Fibroblast of lung (primary cell): ENCODE results near the gene FAM149B1. TPM values are rescaled to one million over a fixed set of nuclear protein-coding genes. Genes with fewer than 3 reads are reported as not detected.

ENCODE experiments used
- DNase-seq, 2 donors: peaks; one replicate each; pipeline versions ENCODE4 v3.0.0 to v3.0.0-alpha.2; 2010; ENCODE audit warnings: low read depth in 2 of 2
- H2AFZ ChIP-seq: 2 replicates; pipeline ENCODE4 v1.5.1; 2012; ENCODE audit warnings: low read length, control low read depth, inconsistent platforms
- H3K27ac ChIP-seq: 2 replicates; pipeline ENCODE4 v1.5.1; 2011; ENCODE audit warnings: low read length, control low read depth; ENCODE audit not compliant: insufficient read depth
- H3K27me3 ChIP-seq: 2 replicates; pipeline ENCODE4 v1.5.1; 2011; ENCODE audit warnings: mild to moderate bottlenecking, low read length; ENCODE audit not compliant: control insufficient read depth, insufficient read depth
- H3K36me3 ChIP-seq: 2 replicates; pipeline ENCODE4 v1.5.1; 2011; ENCODE audit warnings: low read length; ENCODE audit not compliant: control insufficient read depth, insufficient read depth
- H3K4me1 ChIP-seq: 2 replicates; pipeline ENCODE4 v1.5.1; 2011; ENCODE audit warnings: low read length; ENCODE audit not compliant: control insufficient read depth, insufficient read depth; ENCODE audit errors: extremely low read depth
- H3K4me2 ChIP-seq: 2 replicates; pipeline ENCODE4 v1.5.1; 2011; ENCODE audit warnings: low read length, control low read depth; ENCODE audit not compliant: insufficient read depth; ENCODE audit errors: extremely low read depth
- H3K4me3 ChIP-seq, 4 experiments: fragments of 200-600 bp in 1 of 4; sonication (generic) in 1 of 4; replicated peaks in 1 of 4; 2 replicates each; pipeline ENCODE4 v1.5.1; 2011 to 2016; ENCODE audit warnings: low read length in 4 of 4, low read depth in 3 of 4, mild to moderate bottlenecking in 3 of 4, control low read depth in 2 of 4, inconsistent platforms in 1 of 4, mixed read lengths in 1 of 4; ENCODE audit not compliant: insufficient read depth in 1 of 4; ENCODE audit errors: control extremely low read depth in 1 of 4
- H3K79me2 ChIP-seq: 2 replicates; pipeline ENCODE4 v1.5.1; 2012; ENCODE audit warnings: mild to moderate bottlenecking, low read length, inconsistent platforms; ENCODE audit not compliant: control insufficient read depth, insufficient read depth
- H3K9ac ChIP-seq: 2 replicates; pipeline ENCODE4 v1.5.1; 2011; ENCODE audit warnings: mild to moderate bottlenecking, low read length, control low read depth; ENCODE audit not compliant: insufficient read depth
- H3K9me3 ChIP-seq: 2 replicates; pipeline ENCODE4 v1.5.1; 2012; ENCODE audit warnings: low read depth, low read length; ENCODE audit not compliant: control insufficient read depth, insufficient read depth
- H4K20me1 ChIP-seq: 2 replicates; pipeline ENCODE4 v1.5.1; 2011; ENCODE audit warnings: low read length; ENCODE audit not compliant: control insufficient read depth, insufficient read depth; ENCODE audit errors: extremely low read depth
- EZH2 ChIP-seq: IDR thresholded peaks from 2 replicates; pipeline ENCODE4 v1.5.1; 2012; ENCODE audit warnings: low read length, control low read depth, mild to moderate bottlenecking; ENCODE audit errors: missing control alignments
- polyA plus RNA-seq, 2 donors: library from polyadenylated mRNA; depleted of rRNA in 1 of 2; stranded (reverse) in 1 of 2; unstranded in 1 of 2; fragments of >200 nt; gene quantifications; 2 replicates each; pipeline ENCODE4 v1.2.1, GENCODE V29; 2011 to 2012; ENCODE audit warnings: missing spikeins in 1 of 2
- total RNA-seq: library from RNA; depleted of rRNA; stranded (reverse); fragments of >200 nt; gene quantifications from 2 replicates; pipeline ENCODE4 v1.2.1, GENCODE V29; 2014
- TF ChIP-seq, protein P1 (sequence below), 2 donors: IDR thresholded peaks in 1 of 2; conservative IDR thresholded peaks in 1 of 2; 1 replicate in 1 of 2; 2 replicates in 1 of 2; pipeline ENCODE4 v1.5.1; 2011 to 2012; ENCODE audit warnings: low read length in 2 of 2, control low read depth in 1 of 2, inconsistent platforms in 1 of 2, low read depth in 1 of 2, mild to moderate bottlenecking in 1 of 2

Gene FAM149B1
- total and polyA plus RNA-seq, 2 donors (not counting 1 experiment from before 2014, with no cell fraction given) = 38.9 to 44.9 TPM

DNA sequence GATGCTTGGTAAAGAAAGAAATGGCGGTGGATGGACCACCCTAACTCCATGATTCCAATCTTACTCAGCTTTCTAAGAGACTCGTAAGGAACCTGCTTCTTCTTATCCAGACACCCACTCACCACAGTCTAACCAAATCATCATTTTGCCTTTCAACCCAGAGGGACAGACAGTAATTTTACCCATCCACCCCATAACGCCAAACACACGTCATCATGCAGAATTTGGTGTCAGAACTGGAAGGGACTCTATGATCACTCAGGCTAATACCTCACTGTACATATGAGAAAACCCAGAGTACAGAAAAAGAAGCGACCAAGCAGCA lies 499 bp upstream of the FAM149B1 start:
- TF ChIP-seq, protein P1, sequence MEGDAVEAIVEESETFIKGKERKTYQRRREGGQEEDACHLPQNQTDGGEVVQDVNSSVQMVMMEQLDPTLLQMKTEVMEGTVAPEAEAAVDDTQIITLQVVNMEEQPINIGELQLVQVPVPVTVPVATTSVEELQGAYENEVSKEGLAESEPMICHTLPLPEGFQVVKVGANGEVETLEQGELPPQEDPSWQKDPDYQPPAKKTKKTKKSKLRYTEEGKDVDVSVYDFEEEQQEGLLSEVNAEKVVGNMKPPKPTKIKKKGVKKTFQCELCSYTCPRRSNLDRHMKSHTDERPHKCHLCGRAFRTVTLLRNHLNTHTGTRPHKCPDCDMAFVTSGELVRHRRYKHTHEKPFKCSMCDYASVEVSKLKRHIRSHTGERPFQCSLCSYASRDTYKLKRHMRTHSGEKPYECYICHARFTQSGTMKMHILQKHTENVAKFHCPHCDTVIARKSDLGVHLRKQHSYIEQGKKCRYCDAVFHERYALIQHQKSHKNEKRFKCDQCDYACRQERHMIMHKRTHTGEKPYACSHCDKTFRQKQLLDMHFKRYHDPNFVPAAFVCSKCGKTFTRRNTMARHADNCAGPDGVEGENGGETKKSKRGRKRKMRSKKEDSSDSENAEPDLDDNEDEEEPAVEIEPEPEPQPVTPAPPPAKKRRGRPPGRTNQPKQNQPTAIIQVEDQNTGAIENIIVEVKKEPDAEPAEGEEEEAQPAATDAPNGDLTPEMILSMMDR (conservative IDR thresholded peaks at IDR 0.05 in 1 of 2, IDR thresholded peaks at IDR 0.05 in 1 of 2; ENCODE audit: low read depth in 1 of 2, low read length in 2 of 2) = no peak
- TF ChIP-seq EZH2 = no peak
- Histone ChIP-seq H3K27me3 (no peaks in the 10 kb centered on the region), H4K20me1 (no peaks in the 10 kb centered on the region), H2AFZ (peak overlapping the region; percentile 69), H3K4me2 (peak overlapping the region; percentile 42), H3K9me3 (no peaks in the 10 kb centered on the region), H3K9ac (peak overlapping the region; percentile 86), H3K36me3 (peaks cover 2% of the 10 kb centered on the region), H3K4me3 (peak overlapping the region; percentile 66 to 98 (median 80)), H3K4me1 (no peaks in the 10 kb centered on the region), H3K27ac (peak overlapping the region; percentile 91), H3K79me2 (peaks cover 44% of the 10 kb centered on the region)
- peak in 1 of 2 donors; percentile 23 for DNase-seq

DNA sequence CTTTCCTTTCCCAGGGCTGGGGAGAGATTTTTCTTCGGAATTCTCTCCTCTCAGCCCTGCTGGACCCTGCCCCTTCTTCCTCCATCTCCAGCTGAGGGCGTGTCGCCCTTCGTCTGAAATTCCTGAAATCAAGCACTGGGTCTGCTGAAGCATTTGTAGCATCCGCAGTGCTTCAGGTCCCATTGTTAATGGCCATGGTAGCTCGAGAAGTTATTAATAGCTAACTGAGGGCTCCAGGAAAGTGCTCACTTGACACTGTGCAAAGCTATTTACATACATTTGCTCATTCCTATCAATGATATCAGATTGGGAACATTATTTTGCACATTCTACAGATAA lies 515 bp downstream of the FAM149B1 start:
- Histone ChIP-seq H3K27ac (peak overlapping the region; percentile 91), H3K36me3 (no peaks in the 10 kb centered on the region), H3K9me3 (no peaks in the 10 kb centered on the region), H3K4me1 (no peaks in the 10 kb centered on the region), H3K4me3 (peak overlapping the region; percentile 66 to 98 (median 80)), H2AFZ (peak overlapping the region; percentile 34), H3K4me2 (peak overlapping the region; percentile 77), H3K9ac (peak overlapping the region; percentile 86), H3K27me3 (no peaks in the 10 kb centered on the region), H3K79me2 (peaks cover 36% of the 10 kb centered on the region), H4K20me1 (no peaks in the 10 kb centered on the region)
- no peak for DNase-seq
- no peak for TF ChIP-seq EZH2
- TF ChIP-seq, protein P1 (conservative IDR thresholded peaks at IDR 0.05 in 1 of 2, IDR thresholded peaks at IDR 0.05 in 1 of 2; ENCODE audit: low read depth in 1 of 2, low read length in 2 of 2) = no peak

DNA sequence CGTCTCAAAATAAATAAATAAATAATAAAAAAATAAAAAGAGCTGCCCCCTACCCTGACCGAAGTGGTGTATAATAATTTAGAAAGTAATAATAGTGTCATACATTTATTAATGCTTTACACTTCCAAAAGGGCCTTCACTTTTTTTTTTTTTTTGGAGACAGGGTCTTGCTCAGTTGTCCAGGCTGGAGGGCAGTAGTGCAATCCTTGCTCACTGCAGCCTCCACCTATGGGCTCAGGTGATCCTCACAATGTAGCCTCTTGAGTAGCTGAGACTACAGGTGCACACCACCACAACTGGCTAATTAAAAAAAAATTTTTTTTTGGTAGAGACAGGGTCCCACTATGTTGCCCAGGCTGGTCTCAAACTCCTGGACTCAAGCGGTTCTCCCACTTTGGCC lies 1.4 kb downstream of the FAM149B1 start:
- H3K27ac ChIP-seq = no peak overlapping the region
- H3K4me3 ChIP-seq = peak overlapping the region in 1 of 4 experiments; percentile 98
- H3K79me2 ChIP-seq = peaks cover 36% of the 10 kb centered on the region
- H3K9ac ChIP-seq = no peak overlapping the region
- DNase-seq = no peak
- no peaks in the 10 kb centered on the region for H3K4me1 ChIP-seq
- no peak overlapping the region for H2AFZ ChIP-seq
- H3K4me2 ChIP-seq = no peak overlapping the region
- H3K9me3 ChIP-seq = no peaks in the 10 kb centered on the region
- H4K20me1 ChIP-seq = no peaks in the 10 kb centered on the region
- H3K27me3 ChIP-seq = no peaks in the 10 kb centered on the region
- TF ChIP-seq EZH2 = no peak
- TF ChIP-seq, protein P1 (conservative IDR thresholded peaks at IDR 0.05 in 1 of 2, IDR thresholded peaks at IDR 0.05 in 1 of 2; ENCODE audit: low read depth in 1 of 2, low read length in 2 of 2) = no peak
- H3K36me3 ChIP-seq = no peaks in the 10 kb centered on the region
